HepG2 (cell line): ENCODE measurements around the gene ADAM10. TPM values are rescaled to one million over a fixed set of nuclear protein-coding genes. Genes with fewer than 3 reads are reported as not detected.

Experiments
- ATAC-seq: fragments of 200-7000 bp; cut with Tn5 transposase; 3 replicates; pipeline ENCODE4 v1.9.1; 2020; ENCODE audit warnings: mild to moderate bottlenecking, moderate library complexity
- BruUV-seq: library from RNA; stranded (reverse); fragments of 400-500 nt; replicated peaks from 2 replicates; lab custom pipeline; 2021; lab: Mats Ljungman, UMichigan
- CTCF ChIA-PET: fragments of 300-600 bp; formaldehyde crosslinking; extraction: SDS; loops from one replicate; lab custom pipeline; 2021; ENCODE audit warnings: low total read pairs, inconsistent platforms, low intra/inter-chr PET ratio; lab: Yijun Ruan, JAX
- POLR2A ChIA-PET: fragments of 350-600 bp; sonication (Branson Sonifier 250); formaldehyde crosslinking; loops from one replicate; lab custom pipeline; 2020; ENCODE audit warnings: antibody characterized with exemption, inconsistent platforms; lab: Yijun Ruan, JAX
- DNase-seq: peaks from one replicate; pipeline ENCODE4 v3.0.0-alpha.2; 2015; ENCODE audit warnings: low spot score
- FAIRE-seq: peaks from 3 replicates; lab custom pipeline; 2011; peaks lifted over from hg19 to GRCh38; lab: Jason Lieb, UNC
- H2AFZ ChIP-seq: one replicate; pipeline ENCODE4 v1.6.1; 2011; ENCODE audit warnings: low read length, inconsistent platforms
- H3K27ac ChIP-seq: fragments of 300-600 bp; 3 replicates; pipeline ENCODE4 v1.8.0; 2011; ENCODE audit warnings: mixed run types, mild to moderate bottlenecking, mixed read lengths, low read length, inconsistent platforms; ENCODE audit not compliant: insufficient read depth; ENCODE audit errors: extremely low read length
- H3K27me3 ChIP-seq, 2 experiments: fragments of 200-600 bp in 1 of 2; 2 replicates in 1 of 2; 3 replicates in 1 of 2; pipeline versions ENCODE4 v1.6.0 to v1.8.0; 2011; ENCODE audit warnings: low read length in 2 of 2, mild to moderate bottlenecking in 2 of 2, moderate library complexity in 2 of 2, inconsistent platforms in 1 of 2; ENCODE audit not compliant: insufficient read depth in 2 of 2, control insufficient read depth in 1 of 2
- H3K36me3 ChIP-seq, 2 experiments: fragments of 200-600 bp in 1 of 2; replicated peaks in 1 of 2; 2 replicates in 1 of 2; 3 replicates in 1 of 2; pipeline versions ENCODE4 v1.5.1 to v1.8.0; 2011; ENCODE audit warnings: low read length in 2 of 2, inconsistent platforms in 1 of 2; ENCODE audit not compliant: insufficient read depth in 2 of 2, control insufficient read depth in 1 of 2
- H3K4me1 ChIP-seq: 2 replicates; pipeline ENCODE4 v1.5.1; 2012; ENCODE audit warnings: low read length, inconsistent platforms; ENCODE audit not compliant: insufficient read depth
- H3K4me2 ChIP-seq: 2 replicates; pipeline ENCODE4 v1.6.0; 2011; ENCODE audit warnings: low read depth, low read length, inconsistent platforms
- H3K4me3 ChIP-seq, 3 experiments: fragments of 200-600 bp in 1 of 3; sonication (generic), shearing (Covaris generic) in 1 of 3; replicated peaks in 1 of 3; 2 replicates each; pipeline ENCODE4 v1.5.1; 2011 to 2016; ENCODE audit warnings: low read length in 3 of 3, inconsistent platforms in 2 of 3, low read depth in 2 of 3, mild to moderate bottlenecking in 2 of 3, control low read depth in 1 of 3, mixed read lengths in 1 of 3; ENCODE audit not compliant: insufficient read depth in 1 of 3
- H3K79me2 ChIP-seq: one replicate; pipeline ENCODE4 v1.6.1; 2011; ENCODE audit warnings: low read length, inconsistent platforms; ENCODE audit not compliant: insufficient read depth
- H3K9ac ChIP-seq: 2 replicates; pipeline ENCODE4 v1.6.0; 2011; ENCODE audit warnings: mild to moderate bottlenecking, low read depth, low read length, inconsistent platforms; ENCODE audit not compliant: insufficient read depth
- H3K9me3 ChIP-seq: 2 replicates; pipeline ENCODE4 v1.5.1; 2012; ENCODE audit warnings: mild to moderate bottlenecking, low read length
- H4K20me1 ChIP-seq: 2 replicates; pipeline ENCODE4 v1.6.0; 2011; ENCODE audit warnings: inconsistent platforms, mild to moderate bottlenecking, low read length, moderate library complexity; ENCODE audit not compliant: insufficient read depth
- CBX1 ChIP-seq: IDR thresholded peaks from one replicate; pipeline ENCODE4 v1.6.1; 2016; ENCODE audit warnings: antibody characterized with exemption, low read depth
- ELF1 ChIP-seq: sonication (generic); formaldehyde crosslinking; IDR thresholded peaks from 2 replicates; pipeline ENCODE4 v1.4.0; 2020; ENCODE audit warnings: missing genetic modification reagents
- MEF2D ChIP-seq: sonication (generic); formaldehyde crosslinking; IDR thresholded peaks from 2 replicates; pipeline ENCODE4 v1.5.1; 2020; ENCODE audit warnings: mild to moderate bottlenecking, missing genetic modification reagents
- MLX ChIP-seq: IDR thresholded peaks from 2 replicates; pipeline ENCODE4 v1.6.1; 2016
- REXO4 ChIP-seq: sonication (generic); formaldehyde crosslinking; IDR thresholded peaks from 2 replicates; pipeline ENCODE4 v1.8.0; 2022; ENCODE audit warnings: missing genetic modification reagents, mild to moderate bottlenecking, borderline replicate concordance
- SMARCC2 ChIP-seq: fragments of 450-650 bp; IDR thresholded peaks from 2 replicates; pipeline ENCODE4 v1.6.1; 2017; ENCODE audit warnings: antibody characterized with exemption, mild to moderate bottlenecking
- SOX6 ChIP-seq, 2 experiments: fragments of 450-650 bp in 1 of 2; sonication (generic) in 1 of 2; formaldehyde crosslinking in 1 of 2; IDR thresholded peaks; 2 replicates each; pipeline versions ENCODE4 v1.4.0 to v1.6.1; 2017 to 2020; ENCODE audit warnings: antibody characterized with exemption in 1 of 2, mild to moderate bottlenecking in 1 of 2, missing genetic modification reagents in 1 of 2
- STAT6 ChIP-seq: sonication (generic); formaldehyde crosslinking; IDR thresholded peaks from 2 replicates; pipeline ENCODE4 v1.4.0; 2020; ENCODE audit warnings: missing genetic modification reagents, mild to moderate bottlenecking, borderline replicate concordance
- TCF7L2 ChIP-seq: IDR thresholded peaks from 2 replicates; pipeline ENCODE4 v1.6.1; 2011; ENCODE audit warnings: mild to moderate bottlenecking, low read depth, low read length, moderate library complexity
- THAP7 ChIP-seq: sonication (generic); formaldehyde crosslinking; IDR thresholded peaks from 2 replicates; pipeline ENCODE4 v1.8.1; 2023; ENCODE audit warnings: mild to moderate bottlenecking, missing genetic modification reagents
- ZNF256 ChIP-seq: sonication (generic); formaldehyde crosslinking; conservative IDR thresholded peaks from 2 replicates; pipeline ENCODE4 v1.4.0; 2020; ENCODE audit warnings: missing genetic modification reagents
- WGBS: methylation state at CpG from one replicate; pipeline ENCODE4 v1.1.6; 2017; ENCODE audit warnings: low lambda C conversion rate; 5-methylcytosine and 5-hydroxymethylcytosine counted together
- in situ Hi-C: cut with HindIII; loops from 2 replicates; pipeline ENCODE4 v1.10.0; 2017; ENCODE audit warnings: low pct_unique_long_range_greater_than_20kb; ENCODE audit not compliant: extremely low pct_ligation_motif_present
- intact Hi-C: fragments of 100-400 bp; cut with micrococcal nuclease; formaldehyde crosslinking; loops from one replicate; pipeline ENCODE4 v1.10.0; 2022; ENCODE audit not compliant: unreplicated experiment
- polyA plus RNA-seq, 8 experiments: library from polyadenylated mRNA; depleted of rRNA in 3 of 8; stranded (reverse) in 7 of 8; unstranded in 1 of 8; fragments of >200 nt; fragmentation: Illumina TruSeq in 4 of 8; extraction: Trizol in 4 of 8; gene quantifications; 2 replicates each; pipeline versions ENCODE4 v1.2.1 to v1.2.3, GENCODE V29; 2011 to 2016; ENCODE audit warnings: low read depth in 4 of 8, missing spikeins in 1 of 8, mixed read lengths in 1 of 8; ENCODE audit not compliant: insufficient read depth in 1 of 8
- total RNA-seq, 5 experiments: library from RNA; depleted of rRNA; stranded (reverse); fragments of >200 nt; fragmentation: Illumina TruSeq; extraction: Trizol; gene quantifications; 2 replicates each; pipeline ENCODE4 v1.2.3, GENCODE V29; 2016; ENCODE audit warnings: low read depth in 1 of 5

ADAM10 gene
- total and polyA plus RNA-seq, 2 of the 13 experiments (the other 11 are each of a cell fraction or from before 2014, with no cell fraction given): 92.7 to 125 TPM

GRCh38 chr15:58572521-58572920, 177.0 kb downstream of the ADAM10 start:
- Histone ChIP-seq H2AFZ (no peak overlapping the region), H3K4me1 (peaks cover 31% of the 10 kb centered on the region), H3K9ac (no peak overlapping the region), H4K20me1 (no peaks in the 10 kb centered on the region), H3K27ac (no peak overlapping the region), H3K27me3 (no peaks in the 10 kb centered on the region), H3K9me3 (no peaks in the 10 kb centered on the region), H3K36me3 (no peaks in the 10 kb centered on the region), H3K79me2 (no peaks in the 10 kb centered on the region), H3K4me2 (no peak overlapping the region), H3K4me3 (no peak overlapping the region)
- ChIA-PET CTCF (no interaction called here), POLR2A (interaction anchor here (1.2 kb wide), 2 partner anchors 44 to 239 kb away, joined by 3 to 6 read pairs; no protein-coding TSS in a partner anchor)
- in situ Hi-C loops: no loop called here
- no peak for FAIRE-seq
- no peak for DNase-seq
- intact Hi-C loops: no loop called here
- BruUV-seq: no TSS peak
- 94% methylated on average over 4 of the region's 4 CpGs for WGBS
- ATAC-seq: no peak
- TF ChIP-seq ELF1 (no peak), CBX1 (no peak), REXO4 (no peak), MEF2D (CRISPR knock-in tag) (no peak), ZNF256 (CRISPR knock-in tag) (no peak), STAT6 (no peak), MLX (CRISPR knock-in tag) (no peak), THAP7 (CRISPR knock-in tag) (no peak), SMARCC2 (no peak), TCF7L2 (no peak), SOX6 (IDR thresholded peaks at IDR 0.05) (no peak), SOX6 (CRISPR knock-in tag; IDR thresholded peaks at IDR 0.05) (no peak)
